Mesothelial cell of epicardium (in vitro differentiated cells): Measurements from ENCODE around the gene NFATC1. TPM values are rescaled to one million over a fixed set of nuclear protein-coding genes. Genes with fewer than 3 reads are reported as not detected.

ENCODE experiments used
- DNase-seq, 2 experiments: peaks; one replicate each; pipeline ENCODE4 v3.0.0; 2021; ENCODE audit warnings: low spot score in 2 of 2; ENCODE audit not compliant: unreplicated experiment in 2 of 2
- H3K27ac Mint-ChIP-seq: 2 replicates; pipeline ENCODE4 v1.8.0; 2021; ENCODE audit warnings: mixed read lengths
- H3K27me3 Mint-ChIP-seq: 2 replicates; pipeline ENCODE4 v1.8.0; 2021; ENCODE audit warnings: low read depth, mixed read lengths
- H3K36me3 Mint-ChIP-seq: 2 replicates; pipeline ENCODE4 v1.8.0; 2021; ENCODE audit warnings: mixed read lengths
- H3K4me1 Mint-ChIP-seq: 2 replicates; pipeline ENCODE4 v1.8.0; 2021; ENCODE audit warnings: mixed read lengths
- H3K4me3 Mint-ChIP-seq: 2 replicates; pipeline ENCODE4 v1.8.0; 2021; ENCODE audit warnings: mild to moderate bottlenecking, moderate library complexity, mixed read lengths
- H3K9me3 Mint-ChIP-seq: 2 replicates; pipeline ENCODE4 v1.8.0; 2021; ENCODE audit warnings: mixed read lengths
- total RNA-seq: library from RNA; stranded (reverse); gene quantifications from 3 replicates; pipeline ENCODE4 v1.2.1, GENCODE V29; 2021
- TF ChIP-seq, protein P1 (sequence below): fragments of 200-600 bp; sonication (generic); IDR thresholded peaks from one replicate; pipeline ENCODE4 v1.5.0; 2021; ENCODE audit warnings: antibody characterized with exemption; ENCODE audit not compliant: unreplicated experiment

Gene NFATC1
- total RNA-seq, 1 donor from 2014 or later, result 13.4 TPM

DNA sequence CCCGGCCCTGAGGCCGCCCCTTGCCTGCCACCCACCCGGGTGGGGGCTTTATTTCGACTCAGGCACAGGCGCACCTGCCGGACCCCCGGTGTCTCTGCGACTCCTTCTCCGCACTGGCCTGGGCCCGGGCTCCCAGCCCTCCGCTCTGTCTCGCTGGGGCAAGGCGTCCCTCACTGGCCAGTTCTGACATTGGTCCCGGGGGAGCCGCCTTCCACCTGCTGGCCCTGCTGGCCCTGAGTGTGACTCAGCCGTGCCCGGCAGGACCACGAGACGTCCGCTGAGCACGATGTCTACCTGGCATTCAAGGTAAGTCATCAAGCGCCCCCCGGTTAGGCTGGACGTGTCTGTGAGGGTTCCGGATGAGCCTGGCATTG is 152.3 kb downstream of the NFATC1 start:
- H3K9me3 Mint-ChIP-seq, result no peaks in the 10 kb centered on the region
- H3K36me3 Mint-ChIP-seq, result no peaks in the 10 kb centered on the region
- DNase-seq, result peak in 1 of 2 experiments; percentile 31
- H3K27me3 Mint-ChIP-seq, result no peaks in the 10 kb centered on the region
- H3K4me3 Mint-ChIP-seq, result no peak overlapping the region
- no peak overlapping the region for H3K27ac Mint-ChIP-seq
- H3K4me1 Mint-ChIP-seq, result no peaks in the 10 kb centered on the region
- TF ChIP-seq, protein P1, sequence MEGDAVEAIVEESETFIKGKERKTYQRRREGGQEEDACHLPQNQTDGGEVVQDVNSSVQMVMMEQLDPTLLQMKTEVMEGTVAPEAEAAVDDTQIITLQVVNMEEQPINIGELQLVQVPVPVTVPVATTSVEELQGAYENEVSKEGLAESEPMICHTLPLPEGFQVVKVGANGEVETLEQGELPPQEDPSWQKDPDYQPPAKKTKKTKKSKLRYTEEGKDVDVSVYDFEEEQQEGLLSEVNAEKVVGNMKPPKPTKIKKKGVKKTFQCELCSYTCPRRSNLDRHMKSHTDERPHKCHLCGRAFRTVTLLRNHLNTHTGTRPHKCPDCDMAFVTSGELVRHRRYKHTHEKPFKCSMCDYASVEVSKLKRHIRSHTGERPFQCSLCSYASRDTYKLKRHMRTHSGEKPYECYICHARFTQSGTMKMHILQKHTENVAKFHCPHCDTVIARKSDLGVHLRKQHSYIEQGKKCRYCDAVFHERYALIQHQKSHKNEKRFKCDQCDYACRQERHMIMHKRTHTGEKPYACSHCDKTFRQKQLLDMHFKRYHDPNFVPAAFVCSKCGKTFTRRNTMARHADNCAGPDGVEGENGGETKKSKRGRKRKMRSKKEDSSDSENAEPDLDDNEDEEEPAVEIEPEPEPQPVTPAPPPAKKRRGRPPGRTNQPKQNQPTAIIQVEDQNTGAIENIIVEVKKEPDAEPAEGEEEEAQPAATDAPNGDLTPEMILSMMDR, result no peak

DNA sequence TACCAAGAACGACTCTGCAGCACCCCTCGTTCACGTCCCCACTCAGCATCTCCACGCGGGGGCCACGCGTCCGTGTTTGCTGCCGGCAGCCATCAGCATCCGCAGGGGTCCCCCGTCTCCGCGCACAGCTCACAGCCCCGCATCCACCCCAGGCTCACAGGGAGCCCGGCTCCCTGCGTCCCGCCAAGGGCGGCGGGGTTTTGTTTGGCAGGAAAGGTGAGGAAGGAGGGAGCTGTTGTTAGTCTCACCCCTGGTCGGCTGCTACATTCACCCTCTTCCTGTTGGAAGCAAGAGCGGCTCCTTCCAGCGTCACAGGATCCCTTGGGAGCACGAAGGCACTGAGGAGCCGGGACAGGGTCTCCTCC is 152.9 kb downstream of the NFATC1 start:
- peak in 1 of 2 experiments; percentile 34 for DNase-seq
- H3K27me3 Mint-ChIP-seq, result no peaks in the 10 kb centered on the region
- no peaks in the 10 kb centered on the region for H3K4me1 Mint-ChIP-seq
- no peak overlapping the region for H3K4me3 Mint-ChIP-seq
- H3K9me3 Mint-ChIP-seq, result no peaks in the 10 kb centered on the region
- H3K36me3 Mint-ChIP-seq, result no peaks in the 10 kb centered on the region
- no peak overlapping the region for H3K27ac Mint-ChIP-seq
- TF ChIP-seq, protein P1, result no peak

DNA sequence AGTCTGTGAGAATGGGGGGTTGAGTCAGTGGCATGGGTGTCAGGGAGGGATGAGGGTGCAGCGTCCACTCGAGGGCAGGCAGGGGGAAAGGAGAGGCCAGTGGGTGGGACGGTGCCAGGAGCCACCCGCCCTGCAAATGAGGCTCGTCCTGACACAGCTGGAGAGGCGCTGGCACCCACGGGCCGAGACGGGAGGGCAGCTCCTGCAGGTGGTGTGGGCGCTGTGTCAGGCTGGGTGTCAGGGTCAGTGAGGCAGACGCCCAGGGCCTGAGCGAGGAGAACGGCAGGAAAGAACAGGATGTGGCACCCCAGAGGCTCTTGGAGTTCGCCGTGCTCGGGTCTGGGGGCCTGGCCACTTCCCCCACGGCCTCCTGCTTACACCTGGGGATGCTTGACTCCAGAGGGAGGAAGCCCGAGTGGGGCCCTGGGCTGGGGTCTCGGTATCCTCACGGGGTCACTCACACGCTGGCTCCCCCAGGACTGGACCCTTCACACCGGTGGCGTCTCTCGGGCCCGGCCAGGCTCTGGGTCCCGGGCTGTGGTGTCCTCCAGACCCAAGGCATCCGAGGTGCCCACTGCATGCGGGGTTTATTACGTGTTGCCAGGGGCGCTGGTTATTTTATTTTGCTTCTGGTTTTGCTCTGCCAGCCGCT is 153.4 kb downstream of the NFATC1 start:
- TF ChIP-seq, protein P1, result no peak
- no peaks in the 10 kb centered on the region for H3K36me3 Mint-ChIP-seq
- H3K9me3 Mint-ChIP-seq, result no peaks in the 10 kb centered on the region
- DNase-seq, result peak in 1 of 2 experiments; percentile 35
- H3K27me3 Mint-ChIP-seq, result peaks cover 2% of the 10 kb centered on the region
- H3K4me1 Mint-ChIP-seq, result no peaks in the 10 kb centered on the region
- no peak overlapping the region for H3K4me3 Mint-ChIP-seq
- H3K27ac Mint-ChIP-seq, result no peak overlapping the region

DNA sequence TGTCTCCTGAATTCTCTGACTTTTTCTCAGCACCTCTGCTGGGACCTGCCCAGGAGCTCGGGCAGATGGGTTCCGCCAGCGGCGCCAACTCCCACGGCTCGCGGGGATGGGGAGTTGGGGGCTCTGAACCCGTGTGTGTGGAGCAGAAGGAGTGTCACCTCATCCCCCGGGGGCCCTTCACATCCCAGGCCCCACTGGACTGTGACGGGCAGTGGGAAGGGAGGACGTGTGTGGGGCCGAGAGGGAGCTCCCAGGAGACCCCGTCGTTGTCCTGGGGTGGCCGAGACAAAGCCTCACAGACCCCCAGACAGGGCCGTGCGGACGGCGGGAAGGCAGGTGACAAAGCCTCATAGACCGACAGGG is 153.9 kb downstream of the NFATC1 start:
- no peak for DNase-seq
- no peaks in the 10 kb centered on the region for H3K36me3 Mint-ChIP-seq
- peaks cover 4% of the 10 kb centered on the region for H3K27me3 Mint-ChIP-seq
- TF ChIP-seq, protein P1, result no peak
- H3K27ac Mint-ChIP-seq, result no peak overlapping the region
- H3K4me1 Mint-ChIP-seq, result no peaks in the 10 kb centered on the region
- no peak overlapping the region for H3K4me3 Mint-ChIP-seq
- H3K9me3 Mint-ChIP-seq, result no peaks in the 10 kb centered on the region

DNA sequence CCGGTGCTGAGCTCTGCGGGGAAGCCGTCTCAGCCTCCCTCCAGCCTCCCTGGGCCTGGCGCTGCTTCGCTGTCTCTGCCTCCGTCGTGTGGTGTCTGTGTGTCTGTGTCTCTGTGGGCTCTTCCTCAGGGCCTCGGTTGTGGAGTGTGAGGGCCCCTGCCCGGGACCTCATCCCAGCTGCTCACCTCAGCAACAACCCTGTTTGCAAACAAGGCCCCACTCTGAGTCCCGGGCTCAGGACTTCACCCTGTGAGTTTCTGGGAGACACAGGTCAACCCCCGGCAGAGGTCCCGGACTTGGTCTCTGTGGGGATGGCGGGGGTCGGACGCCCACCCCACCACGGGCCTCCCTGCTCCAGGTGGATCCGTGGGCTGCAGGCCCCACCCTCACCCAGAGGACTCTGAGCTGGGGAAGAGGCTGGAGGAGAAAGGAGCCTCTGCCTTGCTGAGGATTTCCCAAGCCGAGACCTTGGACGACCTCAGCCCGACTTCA is 156.5 kb downstream of the NFATC1 start:
- H3K4me3 Mint-ChIP-seq, result no peak overlapping the region
- no peak for DNase-seq
- H3K9me3 Mint-ChIP-seq, result no peaks in the 10 kb centered on the region
- no peaks in the 10 kb centered on the region for H3K4me1 Mint-ChIP-seq
- H3K27ac Mint-ChIP-seq, result no peak overlapping the region
- no peaks in the 10 kb centered on the region for H3K36me3 Mint-ChIP-seq
- H3K27me3 Mint-ChIP-seq, result peaks cover 4% of the 10 kb centered on the region
- TF ChIP-seq, protein P1, result no peak
